Measurements from ENCODE around the gene JAK1. TPM values are rescaled to one million over a fixed set of nuclear protein-coding genes. Genes with fewer than 3 reads are reported as not detected.

JAK1 gene
- total RNA-seq, 2 donors from 2014 or later: 73.2 to 101 TPM

DNA sequence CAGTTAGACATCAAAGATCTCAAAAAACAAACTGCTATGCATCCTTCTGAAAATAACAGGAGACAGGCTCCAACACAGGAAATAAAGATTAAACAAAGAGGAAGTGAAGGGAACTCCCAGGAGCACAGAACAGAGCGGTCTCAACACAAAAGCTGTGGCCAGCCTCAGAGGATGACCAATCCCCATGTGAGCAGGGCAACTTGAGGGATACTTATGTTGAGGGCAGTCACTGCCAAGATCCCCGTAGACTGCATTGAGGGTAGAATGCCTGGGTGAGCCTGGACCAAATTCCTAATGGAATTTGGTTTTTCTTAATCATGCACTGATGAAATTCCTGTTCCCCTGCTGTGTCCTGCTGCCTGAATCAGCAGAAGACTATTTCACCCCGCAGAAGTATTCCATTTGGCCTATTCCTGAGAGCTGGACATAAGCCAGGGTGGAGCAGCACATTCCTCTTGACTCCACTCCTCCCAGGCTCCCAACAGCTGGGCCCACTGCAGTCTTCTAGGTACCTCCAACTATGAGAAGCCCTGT, 49.0 kb downstream of the JAK1 start:
- TF ChIP-seq, protein P1, sequence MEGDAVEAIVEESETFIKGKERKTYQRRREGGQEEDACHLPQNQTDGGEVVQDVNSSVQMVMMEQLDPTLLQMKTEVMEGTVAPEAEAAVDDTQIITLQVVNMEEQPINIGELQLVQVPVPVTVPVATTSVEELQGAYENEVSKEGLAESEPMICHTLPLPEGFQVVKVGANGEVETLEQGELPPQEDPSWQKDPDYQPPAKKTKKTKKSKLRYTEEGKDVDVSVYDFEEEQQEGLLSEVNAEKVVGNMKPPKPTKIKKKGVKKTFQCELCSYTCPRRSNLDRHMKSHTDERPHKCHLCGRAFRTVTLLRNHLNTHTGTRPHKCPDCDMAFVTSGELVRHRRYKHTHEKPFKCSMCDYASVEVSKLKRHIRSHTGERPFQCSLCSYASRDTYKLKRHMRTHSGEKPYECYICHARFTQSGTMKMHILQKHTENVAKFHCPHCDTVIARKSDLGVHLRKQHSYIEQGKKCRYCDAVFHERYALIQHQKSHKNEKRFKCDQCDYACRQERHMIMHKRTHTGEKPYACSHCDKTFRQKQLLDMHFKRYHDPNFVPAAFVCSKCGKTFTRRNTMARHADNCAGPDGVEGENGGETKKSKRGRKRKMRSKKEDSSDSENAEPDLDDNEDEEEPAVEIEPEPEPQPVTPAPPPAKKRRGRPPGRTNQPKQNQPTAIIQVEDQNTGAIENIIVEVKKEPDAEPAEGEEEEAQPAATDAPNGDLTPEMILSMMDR (IDR thresholded peaks at IDR 0.05): no peak
- no peaks in the 10 kb centered on the region for H3K27me3 ChIP-seq
- no peak overlapping the region for H3K9ac ChIP-seq (ENCODE audit: low read depth in 2 of 2, low read length in 2 of 2)
- H3K36me3 ChIP-seq: no peaks in the 10 kb centered on the region
- H3K4me3 ChIP-seq: no peak overlapping the region
- intact Hi-C loops (cut with DNase I): loop anchor here (10.0 kb wide), 1 partner anchor 47 kb away; the partner anchor contains the start of gene JAK1
- H3K27ac ChIP-seq: no peak overlapping the region
- H3K4me1 ChIP-seq: peaks cover 8% of the 10 kb centered on the region
- DNase-seq: peak; percentile 34
- no peaks in the 10 kb centered on the region for H3K9me3 ChIP-seq

DNA sequence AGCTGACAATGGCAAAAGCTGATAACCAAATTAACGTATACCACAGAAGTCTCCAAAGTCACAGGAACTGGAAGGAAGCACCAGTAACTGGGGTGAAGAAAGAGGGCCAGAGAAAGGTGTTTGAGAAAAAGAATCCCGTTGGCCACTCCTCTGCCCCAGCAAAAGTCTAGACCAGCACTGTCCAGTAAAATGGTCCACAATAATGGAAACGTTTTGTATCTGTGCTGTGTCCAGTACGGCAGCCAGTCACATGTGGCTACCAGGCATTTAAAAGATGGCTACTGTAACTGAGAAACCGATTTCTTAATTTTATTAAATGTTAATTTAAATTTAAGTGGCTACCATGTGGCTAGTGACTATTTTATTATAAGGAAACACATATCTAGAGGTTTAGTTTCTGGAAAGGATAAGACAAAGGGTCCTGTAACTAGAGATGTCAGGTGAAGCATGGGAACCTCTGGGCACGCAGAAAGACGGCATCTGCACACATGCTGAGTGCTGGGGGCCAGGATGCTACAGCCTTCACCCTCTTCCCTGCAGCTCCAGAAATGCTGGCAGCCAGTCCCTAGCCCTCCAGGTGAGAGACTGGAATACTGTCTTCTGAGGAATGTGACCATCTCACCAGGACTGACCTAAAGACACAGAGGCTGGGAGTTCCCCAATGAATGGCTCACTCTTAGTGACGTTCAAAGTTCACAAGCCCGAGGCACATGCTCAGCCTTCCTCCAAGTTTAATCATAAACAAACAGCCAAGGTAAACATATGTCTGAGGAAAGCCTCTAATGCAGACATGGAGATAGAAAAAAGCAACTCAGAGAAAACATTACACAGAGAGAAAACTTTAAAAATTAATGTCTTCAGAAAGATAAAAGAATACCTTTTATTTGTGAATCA, 50.7 kb downstream of the JAK1 start:
- TF ChIP-seq, protein P1 (IDR thresholded peaks at IDR 0.05): no peak
- Histone ChIP-seq H3K4me3 (no peak overlapping the region), H3K4me1 (peaks cover 8% of the 10 kb centered on the region), H3K36me3 (no peaks in the 10 kb centered on the region), H3K27ac (peak overlapping the region; percentile 49), H3K27me3 (no peaks in the 10 kb centered on the region), H3K9ac (ENCODE audit: low read depth in 2 of 2, low read length in 2 of 2) (no peak overlapping the region), H3K9me3 (no peaks in the 10 kb centered on the region)
- DNase-seq: peak; percentile 81
- intact Hi-C loops (cut with DNase I): loop anchor here (10.0 kb wide), 1 partner anchor 49 kb away; the partner anchor contains the start of gene JAK1

DNA sequence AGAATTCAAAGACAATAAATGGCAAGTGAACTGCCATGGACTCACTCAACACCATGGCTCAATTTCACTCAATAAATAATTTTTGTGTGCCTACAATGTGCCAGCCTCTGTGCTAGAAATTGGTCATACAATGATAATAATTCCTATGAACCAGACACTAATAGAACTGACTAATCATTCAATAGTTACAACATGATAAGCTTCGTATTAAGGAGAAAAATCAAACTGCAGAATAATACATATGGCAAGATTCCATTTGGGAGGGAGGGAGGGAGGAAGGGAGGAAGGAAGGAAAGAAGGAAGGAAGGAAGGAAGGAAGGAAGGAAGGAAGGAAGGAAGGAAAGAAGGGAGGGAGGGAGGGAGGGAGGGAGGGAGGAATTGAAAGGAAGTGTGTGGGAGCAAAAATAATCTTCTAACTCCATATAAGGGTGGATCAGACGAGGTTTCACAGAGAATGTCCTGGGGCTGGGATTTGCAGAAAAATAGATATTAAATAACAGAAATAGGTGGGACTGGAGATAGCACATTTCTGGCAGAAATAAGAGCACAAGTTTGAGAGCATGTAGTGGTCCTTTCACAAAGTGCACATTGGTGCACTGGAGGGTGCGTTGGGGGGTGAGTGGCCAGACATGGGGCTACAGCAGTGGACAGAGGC, 52.9 kb downstream of the JAK1 start:
- H3K9ac ChIP-seq (ENCODE audit: low read depth in 2 of 2, low read length in 2 of 2): no peak overlapping the region
- no peak overlapping the region for H3K27ac ChIP-seq
- no peaks in the 10 kb centered on the region for H3K27me3 ChIP-seq
- H3K4me3 ChIP-seq: no peak overlapping the region
- no peaks in the 10 kb centered on the region for H3K9me3 ChIP-seq
- H3K4me1 ChIP-seq: peaks cover 8% of the 10 kb centered on the region
- DNase-seq: no peak
- H3K36me3 ChIP-seq: no peaks in the 10 kb centered on the region
- TF ChIP-seq, protein P1 (IDR thresholded peaks at IDR 0.05): no peak
- intact Hi-C loops (cut with DNase I): loop anchor here (10.0 kb wide), 1 partner anchor 51 kb away; the partner anchor contains the start of gene JAK1

DNA sequence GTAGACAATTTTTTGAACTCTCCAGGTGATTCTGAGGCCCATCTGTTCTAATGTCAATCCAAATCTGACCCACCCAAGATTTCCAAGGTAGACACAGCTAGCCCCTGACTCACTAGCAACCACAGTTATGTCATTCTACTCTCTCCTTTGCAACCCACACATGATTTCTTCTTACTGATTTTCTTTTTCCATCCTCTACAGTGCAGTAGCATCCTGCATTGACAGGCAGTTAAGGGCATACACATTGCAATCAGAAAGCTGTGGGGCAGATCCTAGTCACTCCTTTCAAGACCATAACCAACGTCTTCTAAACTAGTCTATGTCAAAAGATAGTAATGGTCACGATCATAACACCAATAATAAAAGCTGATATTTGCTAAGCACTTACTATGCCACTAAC, 54.2 kb downstream of the JAK1 start:
- Histone ChIP-seq H3K4me3 (no peak overlapping the region), H3K9ac (ENCODE audit: low read depth in 2 of 2, low read length in 2 of 2) (no peak overlapping the region), H3K9me3 (no peaks in the 10 kb centered on the region), H3K36me3 (no peaks in the 10 kb centered on the region), H3K4me1 (peaks cover 7% of the 10 kb centered on the region), H3K27me3 (no peaks in the 10 kb centered on the region), H3K27ac (no peak overlapping the region)
- TF ChIP-seq, protein P1 (IDR thresholded peaks at IDR 0.05): no peak
- no peak for DNase-seq
- intact Hi-C loops (cut with DNase I): loop anchor here (10.0 kb wide), 1 partner anchor 53 kb away; the partner anchor contains the start of gene JAK1

DNA sequence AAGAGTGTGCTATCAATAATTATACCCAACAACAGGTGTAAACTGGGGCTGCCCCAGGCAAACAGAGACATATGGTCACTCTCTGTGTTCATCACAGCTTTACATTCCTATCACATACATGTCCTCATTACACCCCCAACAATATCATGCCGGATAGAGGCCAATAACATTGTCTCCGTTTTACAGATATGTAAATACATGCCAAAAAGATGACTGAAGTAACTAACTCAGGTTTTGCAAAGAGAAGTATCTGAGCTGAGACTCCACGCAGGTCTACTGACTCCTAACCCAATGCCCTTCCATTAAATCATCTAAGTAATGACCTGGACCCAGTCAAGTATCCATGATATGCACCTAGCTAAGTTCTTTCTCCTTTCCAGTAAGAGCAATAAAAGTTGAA, 55.0 kb downstream of the JAK1 start:
- TF ChIP-seq, protein P1 (IDR thresholded peaks at IDR 0.05): no peak
- no peak for DNase-seq
- H3K4me1 ChIP-seq: peaks cover 2% of the 10 kb centered on the region

More for the DNA sequence above, 55.0 kb downstream of the JAK1 start:
- intact Hi-C loops (cut with DNase I): loop anchor here (10.0 kb wide), 1 partner anchor 53 kb away; the partner anchor contains the start of gene JAK1
- Histone ChIP-seq H3K36me3 (no peaks in the 10 kb centered on the region), H3K9ac (ENCODE audit: low read depth in 2 of 2, low read length in 2 of 2) (no peak overlapping the region), H3K9me3 (no peaks in the 10 kb centered on the region), H3K27ac (no peak overlapping the region), H3K27me3 (no peaks in the 10 kb centered on the region), H3K4me3 (no peak overlapping the region)

All from colonic mucosa (tissue), 4 donors.